ENCODE data around the gene HIF3A. TPM values are rescaled to one million over a fixed set of nuclear protein-coding genes. Genes with fewer than 3 reads are reported as not detected.
"Not testable (repeated sequence)": the region's sequence is repeated elsewhere in the genome, so short reads cannot be mapped to it uniquely, and the experiment has no call there.

Gene HIF3A
- total and polyA plus RNA-seq, 2 experiments from 2014 or later, result 122 to 163 TPM

DNA sequence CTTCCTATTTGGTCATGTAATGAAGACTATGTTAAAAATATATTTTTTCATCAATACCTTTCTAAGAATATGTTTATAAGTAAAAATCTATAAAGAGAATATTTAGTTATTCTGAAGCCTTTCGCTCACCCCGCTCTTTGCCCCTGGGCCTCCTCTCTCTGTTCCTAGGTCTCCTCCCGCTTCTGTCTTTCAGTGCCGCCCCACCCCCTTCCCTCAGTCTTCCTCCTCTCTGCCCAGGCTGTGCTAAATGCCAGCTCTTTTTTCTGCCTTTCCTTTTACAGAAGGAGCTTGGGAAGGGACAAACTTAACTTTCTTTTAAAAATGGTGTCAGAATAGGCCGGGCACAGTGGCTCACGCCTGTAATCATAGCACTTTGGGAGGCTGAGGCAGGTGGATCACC is 22.8 kb downstream of the HIF3A start:
- Histone ChIP-seq H3K4me1 (ENCODE audit: low read depth) (no peaks in the 10 kb centered on the region), H3K36me3 (peaks cover 49% of the 10 kb centered on the region), H3K9me3 (ENCODE audit: low read depth) (no peaks in the 10 kb centered on the region), H3K4me3 (no peak overlapping the region), H3K27ac (no peak overlapping the region), H3K27me3 (no peaks in the 10 kb centered on the region)
- DNase-seq (ENCODE audit: low read depth in 1 of 2, low spot score in 1 of 2), result no peak
- TF ChIP-seq, protein P1, sequence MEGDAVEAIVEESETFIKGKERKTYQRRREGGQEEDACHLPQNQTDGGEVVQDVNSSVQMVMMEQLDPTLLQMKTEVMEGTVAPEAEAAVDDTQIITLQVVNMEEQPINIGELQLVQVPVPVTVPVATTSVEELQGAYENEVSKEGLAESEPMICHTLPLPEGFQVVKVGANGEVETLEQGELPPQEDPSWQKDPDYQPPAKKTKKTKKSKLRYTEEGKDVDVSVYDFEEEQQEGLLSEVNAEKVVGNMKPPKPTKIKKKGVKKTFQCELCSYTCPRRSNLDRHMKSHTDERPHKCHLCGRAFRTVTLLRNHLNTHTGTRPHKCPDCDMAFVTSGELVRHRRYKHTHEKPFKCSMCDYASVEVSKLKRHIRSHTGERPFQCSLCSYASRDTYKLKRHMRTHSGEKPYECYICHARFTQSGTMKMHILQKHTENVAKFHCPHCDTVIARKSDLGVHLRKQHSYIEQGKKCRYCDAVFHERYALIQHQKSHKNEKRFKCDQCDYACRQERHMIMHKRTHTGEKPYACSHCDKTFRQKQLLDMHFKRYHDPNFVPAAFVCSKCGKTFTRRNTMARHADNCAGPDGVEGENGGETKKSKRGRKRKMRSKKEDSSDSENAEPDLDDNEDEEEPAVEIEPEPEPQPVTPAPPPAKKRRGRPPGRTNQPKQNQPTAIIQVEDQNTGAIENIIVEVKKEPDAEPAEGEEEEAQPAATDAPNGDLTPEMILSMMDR (IDR thresholded peaks at IDR 0.05; ENCODE audit: low read depth, low read length), result no peak

DNA sequence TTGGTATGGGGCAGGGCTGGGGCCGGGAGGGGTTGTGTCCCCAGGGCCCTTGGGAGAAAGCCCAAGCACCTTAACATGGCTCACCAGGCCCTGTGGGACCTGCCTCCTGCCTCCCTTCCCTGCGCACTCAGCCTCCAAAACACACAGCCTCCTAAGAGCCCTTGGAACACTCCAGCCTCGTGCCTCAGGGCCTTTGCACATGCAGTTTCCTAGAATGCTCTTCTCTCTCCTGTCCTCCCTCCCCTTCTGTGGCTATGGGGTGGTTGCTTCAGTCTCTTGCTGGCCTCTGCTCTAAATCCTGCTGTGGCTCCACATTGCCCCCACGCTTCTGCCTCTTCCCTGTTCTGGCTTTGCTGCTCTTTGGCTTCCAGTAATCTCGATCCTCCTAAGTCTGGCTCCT is 23.7 kb downstream of the HIF3A start:
- H3K9me3 ChIP-seq (ENCODE audit: low read depth), result no peaks in the 10 kb centered on the region
- H3K36me3 ChIP-seq, result peaks cover 56% of the 10 kb centered on the region
- H3K4me3 ChIP-seq, result no peak overlapping the region

DNA sequence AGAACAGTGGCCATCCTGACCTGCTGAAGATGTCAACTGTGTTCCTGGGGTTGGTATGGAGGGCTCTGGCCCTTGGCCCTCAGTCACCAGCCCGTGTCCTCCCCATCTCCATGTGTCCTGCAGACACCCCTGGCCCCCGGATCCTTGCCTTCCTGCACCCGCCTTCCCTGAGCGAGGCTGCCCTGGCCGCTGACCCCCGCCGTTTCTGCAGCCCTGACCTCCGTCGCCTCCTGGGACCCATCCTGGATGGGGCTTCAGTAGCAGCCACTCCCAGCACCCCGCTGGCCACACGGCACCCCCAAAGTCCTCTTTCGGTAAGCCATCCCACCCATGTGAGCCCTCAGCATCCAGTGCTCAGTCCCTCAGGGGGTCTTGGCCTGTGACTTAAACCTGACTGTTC is 24.8 kb downstream of the HIF3A start:
- Histone ChIP-seq H3K4me3 (no peak overlapping the region), H3K9me3 (ENCODE audit: low read depth) (no peaks in the 10 kb centered on the region), H3K4me1 (ENCODE audit: low read depth) (no peaks in the 10 kb centered on the region), H3K27me3 (no peaks in the 10 kb centered on the region), H3K27ac (no peak overlapping the region), H3K36me3 (peaks cover 65% of the 10 kb centered on the region)
- DNase-seq (ENCODE audit: low read depth in 1 of 2, low spot score in 1 of 2), result no peak
- TF ChIP-seq, protein P1 (IDR thresholded peaks at IDR 0.05; ENCODE audit: low read depth, low read length), result no peak

More for the DNA sequence above, 23.7 kb downstream of the HIF3A start:
- TF ChIP-seq, protein P1 (IDR thresholded peaks at IDR 0.05; ENCODE audit: low read depth, low read length), result no peak
- no peaks in the 10 kb centered on the region for H3K27me3 ChIP-seq
- H3K4me1 ChIP-seq (ENCODE audit: low read depth), result no peaks in the 10 kb centered on the region
- no peak for DNase-seq (ENCODE audit: low read depth in 1 of 2, low spot score in 1 of 2)
- no peak overlapping the region for H3K27ac ChIP-seq

DNA sequence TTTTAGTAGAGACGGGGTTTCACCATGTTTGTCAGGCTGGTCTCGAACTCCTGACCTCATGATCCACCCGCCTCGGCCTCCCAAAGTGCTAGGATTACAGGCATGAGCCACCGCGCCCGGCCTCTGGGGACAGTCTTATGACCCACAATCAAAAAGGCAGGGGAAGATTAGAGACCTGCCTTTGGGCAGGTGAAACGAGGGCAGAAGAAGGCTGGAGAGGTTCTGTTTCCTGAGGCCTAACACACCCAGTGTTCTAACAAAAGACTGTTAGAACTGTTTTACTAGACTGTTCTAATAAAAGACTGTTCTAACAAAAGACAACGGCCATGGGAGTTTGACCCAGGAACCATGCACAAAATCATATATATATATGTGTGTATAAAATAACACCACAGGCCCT is 26.4 kb downstream of the HIF3A start:
- H3K27ac ChIP-seq; H3K9me3 ChIP-seq (ENCODE audit: low read depth); H3K4me3 ChIP-seq; H3K27me3 ChIP-seq; DNase-seq (ENCODE audit: low read depth in 1 of 2, low spot score in 1 of 2); H3K4me1 ChIP-seq (ENCODE audit: low read depth): not testable (repeated sequence)
- peaks cover 71% of the 10 kb centered on the region for H3K36me3 ChIP-seq

DNA sequence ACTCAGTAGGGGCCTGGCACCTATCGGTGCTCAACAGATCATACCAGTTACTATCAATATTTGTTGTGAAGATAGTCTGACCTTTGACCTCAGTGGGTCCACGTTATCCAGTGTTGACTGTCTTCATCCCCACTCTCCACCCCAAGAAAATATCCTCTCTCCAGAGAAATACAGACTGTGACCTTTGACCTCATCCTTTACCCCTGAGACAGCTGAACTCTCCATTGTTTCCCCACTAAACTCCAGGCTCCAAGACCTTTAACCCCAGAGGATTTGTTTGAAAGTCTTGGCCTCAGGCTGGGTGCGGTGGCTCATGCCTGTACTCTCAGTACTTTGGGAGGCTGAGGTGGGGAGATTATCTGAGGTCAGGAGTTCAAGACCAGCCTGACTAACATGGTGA is 27.4 kb downstream of the HIF3A start:
- Histone ChIP-seq H3K9me3 (ENCODE audit: low read depth) (no peaks in the 10 kb centered on the region), H3K4me1 (ENCODE audit: low read depth) (no peaks in the 10 kb centered on the region), H3K27me3 (no peaks in the 10 kb centered on the region), H3K27ac (no peak overlapping the region), H3K36me3 (peaks cover 76% of the 10 kb centered on the region), H3K4me3 (no peak overlapping the region)
- TF ChIP-seq, protein P1 (IDR thresholded peaks at IDR 0.05; ENCODE audit: low read depth, low read length), result no peak
- DNase-seq (ENCODE audit: low read depth in 1 of 2, low spot score in 1 of 2), result no peak

DNA sequence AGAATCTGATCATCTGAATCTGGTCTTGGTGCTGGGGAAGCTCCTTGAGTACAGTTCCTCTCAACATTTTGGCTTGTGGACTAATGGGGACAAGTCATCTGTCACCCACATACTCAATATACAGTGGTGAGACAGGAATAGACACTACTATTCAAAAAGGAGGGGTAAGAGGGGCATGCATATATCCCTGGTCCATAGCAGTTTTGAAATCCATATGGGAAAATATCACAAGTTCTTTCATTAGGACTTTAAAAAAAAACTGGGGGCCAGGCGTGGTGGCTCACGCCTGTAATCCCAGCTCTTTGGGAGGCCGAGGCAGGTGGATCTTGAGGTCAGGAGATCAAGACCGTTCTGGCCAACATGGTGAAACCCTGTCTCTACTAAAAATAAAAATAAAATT is 29.8 kb downstream of the HIF3A start:
- Histone ChIP-seq H3K36me3 (peaks cover 67% of the 10 kb centered on the region), H3K4me3 (no peak overlapping the region), H3K4me1 (ENCODE audit: low read depth) (no peaks in the 10 kb centered on the region), H3K9me3 (ENCODE audit: low read depth) (no peaks in the 10 kb centered on the region), H3K27me3 (no peaks in the 10 kb centered on the region), H3K27ac (no peak overlapping the region)
- no peak for DNase-seq (ENCODE audit: low read depth in 1 of 2, low spot score in 1 of 2)
- TF ChIP-seq, protein P1 (IDR thresholded peaks at IDR 0.05; ENCODE audit: low read depth, low read length), result no peak

Data from cardiac muscle cell (in vitro differentiated cells and primary cell).